Suprapubic skin (tissue), 4 donors: ENCODE results near the gene MYO1C.

Source experiments
- EP300 ChIP-seq: sonication (generic); formaldehyde crosslinking; IDR thresholded peaks from one replicate; pipeline ENCODE4 v1.6.1; 2017; ENCODE audit warnings: antibody characterized with exemption
- POLR2A ChIP-seq, 2 donors: fragments of 450-650 bp; IDR thresholded peaks; one replicate each; pipeline ENCODE4 v1.6.1; 2017; ENCODE audit warnings: antibody characterized with exemption in 2 of 2, mild to moderate bottlenecking in 2 of 2, moderate library complexity in 2 of 2
- POLR2AphosphoS5 ChIP-seq, 3 donors: sonication (generic); formaldehyde crosslinking; IDR thresholded peaks; one replicate each; pipeline ENCODE4 v1.6.1; 2017; ENCODE audit warnings: antibody characterized with exemption in 3 of 3
- TF ChIP-seq, protein P1 (sequence below), 2 donors: fragments of 200-600 bp in 1 of 2; fragments of 450-650 bp in 1 of 2; sonication (generic) in 1 of 2; IDR thresholded peaks; one replicate each; pipeline ENCODE4 v1.5.1; 2016 to 2019; ENCODE audit warnings: antibody characterized with exemption in 2 of 2, mild to moderate bottlenecking in 1 of 2, moderate library complexity in 1 of 2

DNA sequence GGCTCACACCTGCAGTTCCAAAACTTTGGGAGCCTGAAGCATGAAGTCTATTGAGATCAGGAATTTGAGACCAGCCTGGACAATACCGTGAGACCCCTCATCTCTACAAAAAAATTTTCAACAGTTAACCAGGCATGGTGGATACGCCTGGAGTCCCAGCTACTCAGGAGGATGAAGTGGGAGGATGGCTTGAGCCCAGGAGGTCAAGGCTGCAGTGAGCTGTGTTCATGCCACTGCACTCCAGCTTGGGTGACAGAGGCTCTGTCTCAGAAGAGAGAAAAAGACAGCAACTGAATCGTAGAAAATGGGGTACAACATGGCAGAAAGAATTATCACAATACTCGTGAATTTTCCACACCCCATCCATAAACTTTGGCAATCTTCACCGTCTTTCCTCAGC, 39.6 kb downstream of the MYO1C start:
- TF ChIP-seq, protein P1, sequence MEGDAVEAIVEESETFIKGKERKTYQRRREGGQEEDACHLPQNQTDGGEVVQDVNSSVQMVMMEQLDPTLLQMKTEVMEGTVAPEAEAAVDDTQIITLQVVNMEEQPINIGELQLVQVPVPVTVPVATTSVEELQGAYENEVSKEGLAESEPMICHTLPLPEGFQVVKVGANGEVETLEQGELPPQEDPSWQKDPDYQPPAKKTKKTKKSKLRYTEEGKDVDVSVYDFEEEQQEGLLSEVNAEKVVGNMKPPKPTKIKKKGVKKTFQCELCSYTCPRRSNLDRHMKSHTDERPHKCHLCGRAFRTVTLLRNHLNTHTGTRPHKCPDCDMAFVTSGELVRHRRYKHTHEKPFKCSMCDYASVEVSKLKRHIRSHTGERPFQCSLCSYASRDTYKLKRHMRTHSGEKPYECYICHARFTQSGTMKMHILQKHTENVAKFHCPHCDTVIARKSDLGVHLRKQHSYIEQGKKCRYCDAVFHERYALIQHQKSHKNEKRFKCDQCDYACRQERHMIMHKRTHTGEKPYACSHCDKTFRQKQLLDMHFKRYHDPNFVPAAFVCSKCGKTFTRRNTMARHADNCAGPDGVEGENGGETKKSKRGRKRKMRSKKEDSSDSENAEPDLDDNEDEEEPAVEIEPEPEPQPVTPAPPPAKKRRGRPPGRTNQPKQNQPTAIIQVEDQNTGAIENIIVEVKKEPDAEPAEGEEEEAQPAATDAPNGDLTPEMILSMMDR (IDR thresholded peaks at IDR 0.05) = no peak
- TF ChIP-seq POLR2A (IDR thresholded peaks at IDR 0.05) (no peak), EP300 (no peak), POLR2AphosphoS5 (IDR thresholded peaks at IDR 0.05) (no peak)
